T-helper 17 cell (primary cell): ENCODE measurements around the gene GMPR. TPM values are rescaled to one million over a fixed set of nuclear protein-coding genes. Genes with fewer than 3 reads are reported as not detected.

Experiments used
- ATAC-seq: fragments of 150-1000 bp; cut with Tn5 transposase; 2 replicates; pipeline ENCODE4 v1.10.0; 2021; ENCODE audit warnings: mild to moderate bottlenecking, moderate library complexity
- DNase-seq, 3 donors: peaks; one replicate each; pipeline versions ENCODE4 v3.0.0 to v3.0.0-alpha.2; 2020 to 2021
- H3K9me3 ChIP-seq: one replicate; pipeline ENCODE4 v1.7.0; 2013; ENCODE audit warnings: low read length, mild to moderate bottlenecking; ENCODE audit not compliant: control insufficient read depth, poor library complexity, severe bottlenecking
- H3K27ac Mint-ChIP-seq: one replicate; pipeline ENCODE4 v1.8.0; 2022; ENCODE audit warnings: mild to moderate bottlenecking, moderate library complexity, mixed read lengths
- H3K27me3 Mint-ChIP-seq: one replicate; pipeline ENCODE4 v1.8.0; 2022; ENCODE audit warnings: mixed read lengths
- H3K36me3 Mint-ChIP-seq: one replicate; pipeline ENCODE4 v1.8.0; 2022; ENCODE audit warnings: low read depth, mixed read lengths
- H3K4me1 Mint-ChIP-seq: one replicate; pipeline ENCODE4 v1.8.0; 2022; ENCODE audit warnings: mild to moderate bottlenecking, mixed read lengths
- H3K4me3 Mint-ChIP-seq: one replicate; pipeline ENCODE4 v1.8.0; 2022; ENCODE audit warnings: mild to moderate bottlenecking, moderate library complexity, mixed read lengths
- total RNA-seq, 4 donors: library from RNA in 2 of 4; stranded (reverse) in 2 of 4; gene quantifications; one replicate each; pipeline ENCODE4 v1.2.3 and lab custom pipeline; 2022 to 2026

The GMPR gene
- total RNA-seq, 2 donors from 2014 or later, result 0.52 to 33.6 TPM

DNA sequence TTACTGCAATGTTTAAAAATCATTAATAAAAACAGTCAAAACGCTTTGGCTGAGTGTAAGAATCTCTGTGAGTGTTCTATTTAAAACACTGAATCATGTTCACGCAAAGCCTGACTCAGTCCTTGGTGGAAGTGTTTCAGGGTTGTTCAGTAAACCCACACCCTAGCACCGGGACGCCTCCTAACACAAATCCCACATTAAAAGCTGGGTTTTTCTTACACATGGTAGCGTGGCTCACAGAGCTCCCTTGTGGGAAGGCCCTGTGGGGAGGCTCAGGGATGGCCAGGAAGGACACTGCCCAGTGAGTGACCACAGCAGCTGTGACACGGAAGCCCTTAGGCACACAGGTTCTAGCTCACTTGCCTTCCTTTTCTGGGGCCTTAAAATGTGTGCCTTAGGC, 80.2 kb downstream of the GMPR start:
- peaks cover 58% of the 10 kb centered on the region for H3K4me1 Mint-ChIP-seq
- no peak for ATAC-seq
- no peaks in the 10 kb centered on the region for H3K27me3 Mint-ChIP-seq
- DNase-seq, result no peak
- H3K27ac Mint-ChIP-seq, result peak overlapping the region; percentile 100
- H3K4me3 Mint-ChIP-seq, result peak overlapping the region; percentile 71
- H3K36me3 Mint-ChIP-seq, result peaks cover 3% of the 10 kb centered on the region
- no peaks in the 10 kb centered on the region for H3K9me3 ChIP-seq

DNA sequence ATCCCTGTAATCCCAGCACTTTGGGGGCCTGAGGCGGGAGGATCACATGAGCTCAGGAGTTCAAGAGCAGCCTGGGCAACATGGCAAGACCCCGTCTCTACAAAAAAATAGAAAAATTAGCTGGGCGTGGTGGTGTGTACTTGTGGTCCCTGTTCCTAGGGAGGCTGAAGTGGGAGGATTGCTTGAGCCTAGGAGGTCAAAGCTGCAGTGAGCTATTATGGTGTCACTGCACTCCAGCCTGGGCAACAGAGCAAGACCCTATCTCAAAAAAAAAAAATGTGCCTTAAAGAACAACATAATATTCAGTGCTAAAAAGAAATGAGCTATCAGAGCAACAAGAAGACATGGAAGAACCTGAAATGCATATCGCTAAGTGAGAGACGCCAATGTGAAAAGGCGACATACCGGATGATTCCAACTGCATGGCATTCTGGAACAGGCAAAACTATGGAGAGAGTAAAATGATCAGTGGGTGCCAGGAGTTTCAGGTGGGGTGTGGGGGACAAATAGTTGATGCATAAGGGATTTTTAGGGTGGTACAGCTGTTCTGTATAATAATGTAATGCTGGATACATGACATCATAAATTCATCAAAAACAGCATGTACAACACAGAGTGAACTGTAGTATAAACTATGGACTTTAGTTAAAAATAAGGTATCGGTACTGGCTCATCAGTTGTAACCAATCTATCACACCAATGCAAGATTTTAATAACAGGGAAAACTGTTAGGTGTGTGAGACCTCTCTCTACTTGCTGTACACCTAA, 80.8 kb downstream of the GMPR start:
- peak overlapping the region; percentile 97 for H3K4me3 Mint-ChIP-seq
- no peaks in the 10 kb centered on the region for H3K27me3 Mint-ChIP-seq
- H3K36me3 Mint-ChIP-seq, result peaks cover 3% of the 10 kb centered on the region
- peaks cover 60% of the 10 kb centered on the region for H3K4me1 Mint-ChIP-seq
- H3K9me3 ChIP-seq, result no peaks in the 10 kb centered on the region
- no peak for ATAC-seq
- no peak for DNase-seq
- peak overlapping the region; percentile 100 for H3K27ac Mint-ChIP-seq

DNA sequence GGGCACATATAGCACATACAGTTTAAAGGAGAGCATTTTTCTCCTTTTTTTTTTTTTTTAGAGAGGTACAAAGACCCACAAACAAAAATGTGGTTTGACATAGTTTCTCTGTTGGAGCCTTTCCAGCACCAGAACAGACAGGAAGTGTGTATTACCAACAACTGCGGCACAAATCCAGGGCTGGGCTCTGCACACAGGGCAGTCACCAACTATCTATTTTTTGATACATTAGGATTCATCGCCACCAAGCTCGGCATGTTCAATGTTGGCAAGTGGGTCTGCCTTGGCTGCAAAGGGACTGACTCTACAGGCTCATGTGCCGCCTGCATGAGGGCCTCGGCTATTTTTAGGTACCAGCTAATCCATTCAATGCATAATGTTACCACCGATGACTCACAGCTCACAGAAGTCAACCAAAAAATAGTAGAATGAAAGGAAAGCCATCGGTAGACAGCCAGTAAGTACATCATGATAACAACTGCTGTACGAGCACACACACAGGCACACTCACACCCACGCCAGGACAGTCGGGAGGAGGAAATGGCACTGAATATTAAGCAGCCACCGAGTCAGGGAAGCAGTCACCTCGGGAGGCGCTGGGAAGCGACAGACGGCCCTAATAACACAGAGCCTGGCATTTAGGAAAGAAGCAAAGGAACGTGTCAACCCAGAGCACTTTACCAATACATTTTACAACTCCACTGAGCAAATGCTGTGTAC, 81.6 kb downstream of the GMPR start:
- DNase-seq, result peak; percentile 38 to 70 (median 52)
- Mint-ChIP-seq H3K27ac (peak overlapping the region; percentile 100), H3K27me3 (no peaks in the 10 kb centered on the region), H3K36me3 (peaks cover 3% of the 10 kb centered on the region), H3K4me3 (peak overlapping the region; percentile 97), H3K4me1 (peaks cover 65% of the 10 kb centered on the region)
- peak; percentile 70 for ATAC-seq
- H3K9me3 ChIP-seq, result no peaks in the 10 kb centered on the region

DNA sequence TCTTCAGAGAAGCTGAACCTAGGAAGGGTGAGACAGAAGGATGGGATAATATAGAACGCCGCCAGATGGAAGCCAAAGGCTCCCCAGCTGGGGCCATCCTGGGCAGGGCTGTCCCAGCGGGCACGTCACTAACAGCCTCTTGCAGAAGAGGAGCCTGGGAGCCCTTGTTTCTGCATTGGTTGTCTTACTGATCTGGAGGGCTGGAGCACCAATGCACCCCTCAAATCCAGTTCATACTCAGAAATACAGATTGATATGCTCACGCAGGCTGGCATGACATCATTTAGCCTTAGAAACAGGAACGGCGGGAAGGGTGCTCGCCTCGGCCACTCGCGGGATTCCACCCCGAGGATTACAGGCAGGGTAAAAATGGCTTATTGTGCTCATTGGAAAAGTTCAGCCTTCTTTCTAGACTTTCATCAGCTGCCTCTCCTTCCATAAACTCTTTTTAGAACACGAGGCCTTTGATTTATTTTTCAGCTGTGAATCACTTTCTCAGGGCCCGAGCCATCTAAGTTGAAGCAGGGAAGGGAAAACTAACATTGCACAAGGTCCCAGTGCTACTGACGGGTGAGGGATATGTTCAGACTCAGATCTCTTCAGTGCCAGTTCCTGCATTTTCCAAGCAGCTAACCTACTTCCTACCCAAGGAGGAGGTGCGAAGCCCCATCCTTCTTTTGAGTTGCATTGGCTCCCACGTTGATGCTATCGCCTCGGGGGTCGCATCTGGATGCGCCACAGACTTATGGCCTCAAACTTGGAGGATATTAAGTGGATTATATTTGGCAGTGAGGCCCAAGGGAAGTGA, 82.3 kb downstream of the GMPR start:
- no peak for DNase-seq
- no peak for ATAC-seq
- H3K27ac Mint-ChIP-seq, result peak overlapping the region; percentile 100
- H3K4me3 Mint-ChIP-seq, result peak overlapping the region; percentile 97
- H3K4me1 Mint-ChIP-seq, result peaks cover 69% of the 10 kb centered on the region
- H3K36me3 Mint-ChIP-seq, result peaks cover 3% of the 10 kb centered on the region
- H3K9me3 ChIP-seq, result no peaks in the 10 kb centered on the region
- H3K27me3 Mint-ChIP-seq, result no peaks in the 10 kb centered on the region

DNA sequence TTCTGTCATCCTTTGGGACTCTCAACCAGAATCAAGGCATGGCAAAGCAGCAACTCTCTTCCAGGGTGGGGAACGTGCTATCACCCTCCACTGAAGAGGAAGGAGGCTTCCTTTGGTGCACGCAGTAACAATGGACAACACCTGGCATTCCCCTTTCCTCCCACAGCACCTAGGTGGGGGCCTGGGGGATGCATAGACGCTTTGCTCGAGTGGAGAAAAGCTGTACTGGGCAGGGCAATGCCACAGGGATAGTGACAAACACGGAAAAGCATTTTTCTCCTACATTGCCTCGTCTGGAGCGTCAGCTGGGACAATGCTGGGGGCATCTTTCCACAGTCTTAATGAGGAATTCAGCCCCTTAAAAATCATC, 82.9 kb downstream of the GMPR start:
- ATAC-seq, result no peak
- no peak for DNase-seq
- Mint-ChIP-seq H3K27me3 (no peaks in the 10 kb centered on the region), H3K27ac (peak overlapping the region; percentile 100), H3K4me3 (no peak overlapping the region), H3K4me1 (peaks cover 66% of the 10 kb centered on the region), H3K36me3 (peaks cover 4% of the 10 kb centered on the region)
- H3K9me3 ChIP-seq, result no peaks in the 10 kb centered on the region

DNA sequence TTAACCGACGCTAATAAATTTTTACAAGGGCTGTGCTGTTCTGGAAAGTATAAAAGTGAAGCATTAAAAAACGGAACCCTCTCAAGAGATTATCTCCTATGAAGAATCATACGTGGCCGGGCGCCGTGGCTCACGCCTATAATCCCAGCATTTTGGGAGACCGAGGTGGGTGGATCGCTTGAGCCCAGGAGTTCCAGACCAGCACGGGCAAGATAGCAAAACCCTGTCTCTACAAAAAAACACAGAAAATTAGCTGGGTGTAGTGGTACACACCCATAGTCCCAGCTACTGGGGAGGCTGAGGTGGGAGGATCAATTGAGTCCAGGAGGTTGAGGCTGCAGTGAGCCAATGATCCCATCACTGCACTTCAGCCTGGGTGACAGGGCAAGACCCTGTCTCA, 83.4 kb downstream of the GMPR start:
- peaks cover 64% of the 10 kb centered on the region for H3K4me1 Mint-ChIP-seq
- no peak for DNase-seq
- no peak for ATAC-seq
- H3K27ac Mint-ChIP-seq, result peak overlapping the region; percentile 100
- H3K27me3 Mint-ChIP-seq, result no peaks in the 10 kb centered on the region
- H3K9me3 ChIP-seq, result no peaks in the 10 kb centered on the region
- peak overlapping the region; percentile 75 for H3K4me3 Mint-ChIP-seq
- H3K36me3 Mint-ChIP-seq, result peaks cover 9% of the 10 kb centered on the region

DNA sequence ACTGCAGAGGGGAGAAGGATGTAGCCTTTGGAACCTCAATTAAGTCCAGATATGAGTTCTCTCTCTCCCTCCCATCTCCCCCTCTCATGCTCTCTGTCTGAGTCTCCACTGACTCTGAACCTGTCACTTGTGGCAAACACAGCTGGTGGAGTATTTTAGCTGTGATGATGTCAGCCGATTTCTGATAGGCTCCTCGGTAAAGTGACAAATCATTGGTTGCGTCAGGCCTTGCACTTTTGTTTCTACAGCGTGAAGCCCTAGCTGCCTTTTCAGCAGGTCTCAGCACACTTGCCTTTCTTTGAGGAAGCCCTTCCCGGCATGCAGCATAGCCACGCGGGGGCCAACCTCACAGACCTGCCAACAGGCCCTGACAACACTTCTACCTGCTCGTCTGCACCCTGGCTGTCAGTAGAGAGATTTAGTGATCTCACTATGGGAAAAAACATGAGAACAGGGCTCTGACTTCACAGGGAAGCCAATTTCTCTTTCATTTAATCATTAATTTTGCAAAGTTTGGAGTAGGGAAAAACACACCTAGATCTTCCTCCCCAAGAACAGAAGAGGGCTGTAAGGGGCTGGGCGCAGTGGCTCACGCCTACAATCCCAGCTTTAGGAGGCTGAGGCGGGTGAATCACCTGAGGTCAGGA, 84.4 kb downstream of the GMPR start:
- DNase-seq (peak; percentile 47 to 68 (median 66)), ATAC-seq (peak; percentile 75)
- Mint-ChIP-seq H3K4me3 (peak overlapping the region; percentile 75), H3K4me1 (peaks cover 58% of the 10 kb centered on the region), H3K27ac (peak overlapping the region; percentile 100), H3K36me3 (peaks cover 9% of the 10 kb centered on the region), H3K27me3 (no peaks in the 10 kb centered on the region)
- H3K9me3 ChIP-seq, result no peaks in the 10 kb centered on the region

DNA sequence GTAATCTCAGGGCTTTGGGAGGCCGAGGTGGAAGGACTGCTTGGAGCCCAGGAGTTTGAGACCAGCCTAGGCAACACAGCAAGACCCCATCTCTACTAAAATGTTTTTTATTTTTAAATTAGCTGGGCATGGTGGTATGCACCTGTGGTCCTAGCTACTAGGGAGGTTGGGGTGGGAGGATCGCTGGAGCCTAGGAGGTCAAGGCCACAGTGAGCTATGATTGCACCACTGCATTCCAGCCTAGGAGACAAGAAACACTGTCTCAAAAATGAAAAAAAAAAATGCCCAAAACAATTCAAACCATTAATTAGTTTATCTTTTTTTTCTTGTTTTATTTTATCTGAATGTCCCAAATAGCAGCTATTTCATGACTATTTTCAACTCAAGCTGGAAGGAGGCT, 85.8 kb downstream of the GMPR start:
- no peaks in the 10 kb centered on the region for H3K27me3 Mint-ChIP-seq
- no peaks in the 10 kb centered on the region for H3K9me3 ChIP-seq
- H3K27ac Mint-ChIP-seq, result peak overlapping the region; percentile 100
- peaks cover 9% of the 10 kb centered on the region for H3K36me3 Mint-ChIP-seq
- H3K4me1 Mint-ChIP-seq, result peaks cover 48% of the 10 kb centered on the region
- H3K4me3 Mint-ChIP-seq, result no peak overlapping the region
- DNase-seq, result no peak
- ATAC-seq, result no peak

DNA sequence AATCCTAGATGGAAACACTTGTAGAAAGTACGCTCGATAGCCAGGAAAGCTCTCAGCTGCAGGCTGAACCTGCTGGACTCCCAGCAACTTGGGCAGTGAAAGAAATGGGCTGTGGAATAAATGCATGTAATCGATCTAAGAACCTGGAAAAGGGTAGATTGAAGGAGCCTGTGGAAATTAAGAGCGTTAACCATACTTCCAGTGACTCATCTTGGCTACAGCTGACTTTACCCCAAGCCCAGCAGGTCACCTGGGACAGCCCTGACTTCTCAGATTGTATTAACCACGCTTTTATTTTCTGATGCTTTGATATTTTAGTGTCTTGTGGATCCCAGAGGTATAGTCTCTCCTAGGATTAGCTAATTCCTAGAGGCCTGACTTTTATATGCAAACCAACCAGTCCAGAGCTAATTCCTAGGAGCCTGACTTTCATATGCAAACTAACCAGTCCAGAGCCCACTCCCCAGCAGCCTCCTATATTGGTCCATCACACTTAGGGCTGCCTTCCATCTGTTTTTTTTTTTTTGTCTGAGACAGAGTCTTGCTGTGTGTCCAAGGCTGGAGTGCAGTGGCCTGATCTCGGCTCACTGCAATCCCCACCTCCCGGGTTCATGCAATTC, 86.3 kb downstream of the GMPR start:
- peak overlapping the region; percentile 100 for H3K27ac Mint-ChIP-seq
- H3K4me3 Mint-ChIP-seq, result no peak overlapping the region

DNA sequence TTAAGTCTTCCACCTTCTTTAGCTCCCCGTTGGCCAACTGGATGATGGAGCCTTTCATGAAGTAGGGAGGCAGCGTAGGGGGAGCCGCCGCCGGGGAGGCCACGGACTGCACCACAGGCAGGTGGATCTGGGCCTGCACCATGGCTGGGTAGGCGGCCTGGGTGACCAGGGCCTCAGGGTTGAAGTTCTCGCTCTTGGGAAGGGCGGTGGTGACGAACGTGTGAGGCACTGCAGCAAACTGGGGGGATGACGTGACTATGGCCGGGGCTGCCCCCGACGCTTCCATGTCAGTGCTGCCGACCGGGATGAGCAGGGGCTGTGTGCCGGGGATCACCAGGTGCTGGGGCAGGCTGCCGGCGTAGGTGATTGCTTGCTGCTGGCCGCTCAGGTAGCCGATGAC, 88.1 kb downstream of the GMPR start:
- Mint-ChIP-seq H3K4me1 (peaks cover 36% of the 10 kb centered on the region), H3K4me3 (no peak overlapping the region), H3K27me3 (no peaks in the 10 kb centered on the region), H3K27ac (peak overlapping the region; percentile 100), H3K36me3 (peaks cover 7% of the 10 kb centered on the region)
- ATAC-seq (no peak), DNase-seq (no peak)
- H3K9me3 ChIP-seq, result no peaks in the 10 kb centered on the region

More for the DNA sequence above, 86.3 kb downstream of the GMPR start:
- DNase-seq, result no peak
- H3K4me1 Mint-ChIP-seq, result peaks cover 46% of the 10 kb centered on the region
- peaks cover 9% of the 10 kb centered on the region for H3K36me3 Mint-ChIP-seq
- no peaks in the 10 kb centered on the region for H3K27me3 Mint-ChIP-seq
- no peak for ATAC-seq
- H3K9me3 ChIP-seq, result no peaks in the 10 kb centered on the region

DNA sequence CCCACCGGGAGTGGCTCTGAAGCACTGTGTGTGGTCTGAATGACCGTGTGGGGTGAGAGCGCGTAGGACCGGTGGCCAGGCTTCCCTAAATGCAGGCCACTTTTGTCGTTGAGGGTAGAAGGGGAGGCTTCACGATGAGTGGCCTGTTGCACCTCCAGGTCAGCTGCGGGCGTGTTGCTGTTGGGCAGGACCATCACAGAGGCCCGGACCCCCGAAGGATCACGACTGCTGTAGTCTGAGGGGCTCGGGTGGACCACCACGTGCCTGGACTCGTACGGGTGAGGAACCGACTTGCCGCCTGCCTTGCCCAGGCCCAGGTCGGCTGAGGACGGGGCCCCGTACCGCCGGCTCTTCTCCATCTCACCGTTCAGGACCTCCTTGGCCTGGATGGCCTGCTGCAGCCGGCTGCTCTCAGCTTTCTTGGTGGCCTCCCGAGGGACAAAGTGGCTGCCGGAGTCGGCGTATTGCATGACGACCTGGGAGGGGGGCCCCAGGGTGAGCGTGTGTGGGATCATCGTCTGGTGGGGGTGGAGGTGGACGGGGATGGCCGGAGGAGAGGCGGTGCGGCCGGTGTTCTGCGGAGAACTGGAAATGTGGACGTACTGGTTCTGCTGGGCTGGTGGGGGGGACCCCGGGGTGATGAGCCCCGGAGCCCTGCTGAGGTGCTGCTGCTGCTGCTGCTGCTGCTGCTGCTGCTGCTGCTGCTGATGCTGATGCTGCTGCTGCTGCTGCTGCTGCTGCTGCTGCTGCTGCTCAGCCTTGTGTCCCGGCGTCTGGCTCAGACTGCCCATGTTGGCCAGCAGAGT, 88.8 kb downstream of the GMPR start:
- peaks cover 7% of the 10 kb centered on the region for H3K36me3 Mint-ChIP-seq
- ATAC-seq, result no peak
- DNase-seq, result no peak
- no peak overlapping the region for H3K27ac Mint-ChIP-seq
- H3K27me3 Mint-ChIP-seq, result no peaks in the 10 kb centered on the region
- peaks cover 31% of the 10 kb centered on the region for H3K4me1 Mint-ChIP-seq
- no peaks in the 10 kb centered on the region for H3K9me3 ChIP-seq
- no peak overlapping the region for H3K4me3 Mint-ChIP-seq

DNA sequence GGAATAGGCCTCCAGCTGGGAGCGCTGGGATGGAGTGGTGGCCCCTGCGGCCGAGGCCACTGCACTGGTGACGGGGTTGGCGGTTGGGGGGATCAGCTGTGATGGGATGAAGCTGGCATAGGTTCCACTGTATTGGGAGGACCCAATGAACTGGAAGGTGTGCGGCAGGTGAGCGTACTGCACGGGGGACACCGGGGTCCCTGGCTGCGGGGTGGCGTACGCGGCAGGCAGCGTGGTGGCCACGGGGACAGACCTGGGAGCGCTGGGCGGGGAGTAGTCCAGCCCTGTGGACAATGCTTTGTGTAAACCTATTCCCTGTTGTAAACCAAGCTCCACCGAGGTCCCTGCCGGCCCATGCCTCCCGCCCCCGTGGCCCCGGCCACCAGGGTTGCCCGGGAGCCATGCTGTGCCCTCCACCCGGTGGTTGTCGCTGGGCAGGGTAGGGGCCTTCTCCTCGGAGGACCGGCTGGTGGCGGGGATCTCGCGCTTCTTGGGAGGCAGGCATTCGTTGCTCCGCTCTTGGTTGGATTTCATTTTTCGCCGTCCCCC, 89.5 kb downstream of the GMPR start:
- Mint-ChIP-seq H3K4me3 (no peak overlapping the region), H3K27me3 (no peaks in the 10 kb centered on the region), H3K27ac (peak overlapping the region; percentile 63), H3K4me1 (peaks cover 25% of the 10 kb centered on the region), H3K36me3 (peaks cover 7% of the 10 kb centered on the region)
- ATAC-seq (no peak), DNase-seq (no peak)
- no peaks in the 10 kb centered on the region for H3K9me3 ChIP-seq
